Kidney (tissue), 2 donors: ENCODE data around the gene CCT2. TPM values are rescaled to one million over a fixed set of nuclear protein-coding genes. Genes with fewer than 3 reads are reported as not detected.

Experiments
- microRNA-seq: library from miRNA; unstranded; fragments of <30 nt; microRNA quantifications from one replicate; pipeline ENCODE4 v1.2.0, GENCODE V29; 2020
- polyA plus RNA-seq: library from polyadenylated mRNA; stranded (reverse); fragments of 350-450 nt; fragmentation: Illumina TruSeq; extraction: RNeasy Lipid Tissue Mini Kit (QIAGEN cat#74804); gene quantifications from one replicate; pipeline ENCODE4 v1.2.3, GENCODE V29; 2014; ENCODE audit warnings: low read depth, low replicate concordance; ENCODE audit not compliant: insufficient read depth
- total RNA-seq: library from RNA; stranded (reverse); fragmentation: NEBNext Ultra II Directional; extraction: Animal tissue kit (Norgen Biotek cat#: 25700); gene quantifications from one replicate; pipeline ENCODE4 v1.2.1, GENCODE V29; 2021
- donor health status: DM: yes; HTN: yes; CAD: no.

The CCT2 gene
- total and polyA plus RNA-seq, 2 donors from 2014 or later = 117 to 125 TPM

Small RNAs within 50 kb of the gene (microRNA-seq; reads per million reads assigned to microRNA genes)
- gene MIR3913-1 = not detected
- gene MIR3913-2 = not detected

Other genes starting within 250 kb of the CCT2 start
- 70.9 TPM for gene LYZ, start 237.1 kb upstream of the CCT2 start, total RNA-seq
- 7.1 TPM for gene LYZ, start 237.1 kb upstream of the CCT2 start, polyA plus RNA-seq
- gene YEATS4, start 225.7 kb upstream of the CCT2 start, total RNA-seq = 14.5 TPM
- gene YEATS4, start 225.7 kb upstream of the CCT2 start, polyA plus RNA-seq = 15.6 TPM
- 31.4 TPM for gene FRS2, start 115.1 kb upstream of the CCT2 start, total RNA-seq
- 4.6 TPM for gene FRS2, start 115.1 kb upstream of the CCT2 start, polyA plus RNA-seq
- gene LRRC10, start 25.4 kb downstream of the CCT2 start, total RNA-seq = not detected
- not detected for gene LRRC10, start 25.4 kb downstream of the CCT2 start, polyA plus RNA-seq
- gene BEST3, start 113.8 kb downstream of the CCT2 start, total RNA-seq = 0.57 TPM
- 0.82 TPM for gene BEST3, start 113.8 kb downstream of the CCT2 start, polyA plus RNA-seq
- gene RAB3IP, start 153.4 kb downstream of the CCT2 start, total RNA-seq = 73.6 TPM
- gene RAB3IP, start 153.4 kb downstream of the CCT2 start, polyA plus RNA-seq = 58.4 TPM
- gene MYRFL, start 239.8 kb downstream of the CCT2 start, total RNA-seq = 0.82 TPM
- gene MYRFL, start 239.8 kb downstream of the CCT2 start, polyA plus RNA-seq = 1.6 TPM